GM19239 (cell line): ENCODE measurements around the gene KRT8.

Experiments used
- DNase-seq: peaks from one replicate; pipeline ENCODE4 v3.0.0; 2011; ENCODE audit warnings: low spot score; ENCODE audit not compliant: insufficient read length
- FAIRE-seq: peaks from 2 replicates; lab custom pipeline; 2011; peaks lifted over from hg19 to GRCh38; lab: Jason Lieb, UNC

Gene KRT8

GRCh38 chr12:52926596-52927234 is 21.8 kb upstream of the KRT8 start:
- no peak for DNase-seq
- FAIRE-seq = no peak

- DNase-seq (no peak), FAIRE-seq (no peak)
These were observed 21.1 kb upstream of the KRT8 start for GRCh38 chr12:52925717-52926595.

GRCh38 chr12:52924764-52925716 is 20.2 kb upstream of the KRT8 start:
- DNase-seq (no peak), FAIRE-seq (no peak)

GRCh38 chr12:52921488-52922165 is 16.8 kb upstream of the KRT8 start:
- DNase-seq = no peak
- FAIRE-seq = no peak

GRCh38 chr12:52920937-52921336 is 16.1 kb upstream of the KRT8 start:
- DNase-seq = no peak
- no peak for FAIRE-seq

GRCh38 chr12:52918784-52919183 is 13.9 kb upstream of the KRT8 start:
- no peak for DNase-seq
- FAIRE-seq = no peak

GRCh38 chr12:52918351-52918750 is 13.5 kb upstream of the KRT8 start:
- FAIRE-seq (no peak), DNase-seq (no peak)

- no peak for FAIRE-seq
- no peak for DNase-seq
These were observed 12.9 kb upstream of the KRT8 start for GRCh38 chr12:52917800-52918199.

GRCh38 chr12:52916216-52916615 is 11.3 kb upstream of the KRT8 start:
- FAIRE-seq = no peak
- DNase-seq = no peak

GRCh38 chr12:52915637-52916036 is 10.8 kb upstream of the KRT8 start:
- DNase-seq = no peak
- FAIRE-seq = no peak

- FAIRE-seq = no peak
- no peak for DNase-seq
These were observed 9.8 kb upstream of the KRT8 start for GRCh38 chr12:52914576-52915121.

- FAIRE-seq (no peak), DNase-seq (no peak)
These were observed 8.6 kb upstream of the KRT8 start for GRCh38 chr12:52913431-52913821.

- FAIRE-seq (no peak), DNase-seq (no peak)
These were observed 8.0 kb upstream of the KRT8 start for GRCh38 chr12:52912711-52913430.

- DNase-seq (no peak), FAIRE-seq (no peak)
These were observed 5.5 kb upstream of the KRT8 start for GRCh38 chr12:52910248-52910883.

GRCh38 chr12:52909796-52910195 is 4.9 kb upstream of the KRT8 start:
- DNase-seq (no peak), FAIRE-seq (no peak)

GRCh38 chr12:52909331-52909730 is 4.5 kb upstream of the KRT8 start:
- no peak for FAIRE-seq
- DNase-seq = no peak

- FAIRE-seq (no peak), DNase-seq (no peak)
These were observed 2.4 kb upstream of the KRT8 start for GRCh38 chr12:52907092-52907810.

GRCh38 chr12:52906191-52906601 is 1.3 kb upstream of the KRT8 start:
- FAIRE-seq (no peak), DNase-seq (no peak)
